Neural progenitor cell (in vitro differentiated cells): ENCODE measurements around the gene MYL11. TPM values are rescaled to one million over a fixed set of nuclear protein-coding genes. Genes with fewer than 3 reads are reported as not detected.

ENCODE experiments used
- DNase-seq: peaks from one replicate; pipeline ENCODE4 v3.0.0-alpha.2; 2016; ENCODE audit warnings: low spot score
- H2AFZ ChIP-seq: fragments of 200-600 bp; sonication (generic); replicated peaks from 2 replicates; pipeline ENCODE4 v1.6.1; 2016; ENCODE audit warnings: antibody characterized with exemption
- H3F3A ChIP-seq: fragments of 200-600 bp; sonication (generic); 2 replicates; pipeline ENCODE4 v1.6.1; 2016; ENCODE audit warnings: antibody characterized with exemption, low read depth
- H3K27ac ChIP-seq: fragments of 200-600 bp; sonication (generic); 2 replicates; pipeline ENCODE4 v1.5.1; 2016; ENCODE audit warnings: mild to moderate bottlenecking
- H3K27me3 ChIP-seq: fragments of 200-600 bp; sonication (generic); 2 replicates; pipeline ENCODE4 v1.6.1; 2016; ENCODE audit warnings: mild to moderate bottlenecking, moderate library complexity
- H3K36me3 ChIP-seq: fragments of 200-600 bp; sonication (generic); 2 replicates; pipeline ENCODE4 v1.5.1; 2016
- H3K4me1 ChIP-seq: fragments of 200-600 bp; sonication (generic); 2 replicates; pipeline ENCODE4 v1.6.1; 2016; ENCODE audit warnings: mixed run types
- H3K4me2 ChIP-seq: fragments of 200-600 bp; sonication (generic); 2 replicates; pipeline ENCODE4 v1.6.1; 2016
- H3K4me3 ChIP-seq: fragments of 200-600 bp; sonication (generic); 2 replicates; pipeline ENCODE4 v1.5.1; 2016
- H3K79me2 ChIP-seq: fragments of 200-600 bp; sonication (generic); 2 replicates; pipeline ENCODE4 v1.6.1; 2016; ENCODE audit warnings: low read depth
- H3K9ac ChIP-seq: fragments of 200-600 bp; sonication (generic); 2 replicates; pipeline ENCODE4 v1.6.1; 2016
- H3K9me3 ChIP-seq: fragments of 200-600 bp; sonication (generic); 2 replicates; pipeline ENCODE4 v1.5.1; 2016; ENCODE audit warnings: low read depth
- H4K20me1 ChIP-seq: fragments of 200-600 bp; sonication (generic); 2 replicates; pipeline ENCODE4 v1.6.1; 2016; ENCODE audit warnings: low read depth
- H3K27ac Mint-ChIP-seq: 3 replicates; pipeline ENCODE4 v1.8.0; 2021; ENCODE audit warnings: mixed read lengths
- H3K27me3 Mint-ChIP-seq: 2 replicates; pipeline ENCODE4 v1.8.0; 2022; ENCODE audit warnings: low read depth, mild to moderate bottlenecking, inconsistent platforms, moderate library complexity, mixed read lengths; ENCODE audit not compliant: insufficient read depth
- H3K36me3 Mint-ChIP-seq: 3 replicates; pipeline ENCODE4 v1.8.0; 2021; ENCODE audit warnings: mixed read lengths
- H3K4me1 Mint-ChIP-seq: 3 replicates; pipeline ENCODE4 v1.8.0; 2021; ENCODE audit warnings: mixed read lengths
- H3K4me3 Mint-ChIP-seq: 3 replicates; pipeline ENCODE4 v1.8.0; 2021; ENCODE audit warnings: mild to moderate bottlenecking, moderate library complexity, mixed read lengths
- H3K9me3 Mint-ChIP-seq: 3 replicates; pipeline ENCODE4 v1.8.0; 2020; ENCODE audit warnings: mixed read lengths
- EZH2 ChIP-seq: fragments of 200-600 bp; sonication (generic); IDR thresholded peaks from 2 replicates; pipeline ENCODE4 v1.6.1; 2017; ENCODE audit warnings: antibody characterized with exemption, mild to moderate bottlenecking, moderate library complexity
- EZH2phosphoT487 ChIP-seq: fragments of 200-600 bp; sonication (generic); IDR thresholded peaks from 2 replicates; pipeline ENCODE4 v1.6.1; 2017; ENCODE audit warnings: antibody characterized with exemption
- total RNA-seq: library from RNA; depleted of rRNA; stranded (reverse); fragments of >200 nt; gene quantifications from 2 replicates; pipeline ENCODE4 v1.2.3, GENCODE V29; 2015; ENCODE audit warnings: low replicate concordance
- TF ChIP-seq, protein P1 (sequence below): fragments of 200-600 bp; sonication (generic); IDR thresholded peaks from 2 replicates; pipeline ENCODE4 v1.5.1; 2017; ENCODE audit warnings: antibody characterized with exemption, mild to moderate bottlenecking

MYL11 gene
- total RNA-seq, 1 donor from 2014 or later: 4.1 TPM

DNA sequence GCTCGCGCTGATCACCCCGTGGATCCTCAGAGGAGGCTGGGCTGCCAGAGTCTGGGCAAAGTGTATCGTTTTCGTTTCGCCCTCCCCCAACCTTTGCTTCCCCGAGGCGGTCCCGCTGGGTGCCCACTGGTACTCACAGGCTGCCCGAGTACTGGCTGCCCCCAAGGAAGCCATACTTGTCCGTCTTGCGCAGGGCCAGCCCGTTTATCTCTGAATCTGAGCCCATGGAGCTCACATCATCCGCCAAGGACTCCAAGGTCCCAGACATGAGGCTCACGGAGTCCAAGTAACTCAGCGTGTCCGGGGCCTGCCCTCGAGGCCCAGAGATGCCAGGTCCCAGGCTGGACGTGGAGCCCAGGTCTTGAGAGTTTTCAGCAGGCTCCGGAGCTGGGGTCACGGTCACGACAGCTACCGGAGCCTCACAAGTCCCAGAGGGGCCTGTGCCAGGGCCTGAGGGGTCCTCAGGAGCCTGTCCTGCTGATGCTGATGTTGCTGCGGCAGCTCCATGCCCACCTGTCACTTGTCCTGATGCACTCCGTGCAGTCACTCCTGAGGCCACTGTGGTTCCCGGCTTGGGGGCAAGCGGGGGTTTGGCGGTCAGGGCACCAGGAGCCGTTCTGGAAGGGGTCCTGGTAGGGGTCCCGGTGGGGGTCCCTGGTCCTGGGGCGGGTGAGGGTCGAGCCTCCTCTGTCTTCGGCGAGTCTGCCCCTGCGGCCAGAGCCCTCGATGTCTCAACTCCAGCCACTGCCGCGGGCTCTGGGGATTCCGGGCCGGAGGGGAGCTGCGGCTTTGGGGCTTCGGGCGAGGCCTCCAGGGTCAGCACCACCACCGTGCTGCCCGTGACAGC lies 5.3 kb upstream of the MYL11 start:
- Histone ChIP-seq H3K4me3 (peak overlapping the region; percentile 95), H3K9me3 (no peaks in the 10 kb centered on the region), H2AFZ (no peak overlapping the region), H3K4me1 (peaks cover 17% of the 10 kb centered on the region), H3K79me2 (peaks cover 49% of the 10 kb centered on the region), H3K27me3 (no peaks in the 10 kb centered on the region), H4K20me1 (peaks cover 28% of the 10 kb centered on the region), H3K27ac (no peak overlapping the region), H3K9ac (peak overlapping the region; percentile 59), H3F3A (peaks cover 19% of the 10 kb centered on the region), H3K36me3 (no peaks in the 10 kb centered on the region), H3K4me2 (peak overlapping the region; percentile 91)
- Mint-ChIP-seq H3K27ac (no peak overlapping the region), H3K4me3 (peak overlapping the region; percentile 90), H3K36me3 (peaks cover 14% of the 10 kb centered on the region), H3K9me3 (no peaks in the 10 kb centered on the region), H3K27me3 (peaks cover 3% of the 10 kb centered on the region), H3K4me1 (peaks cover 42% of the 10 kb centered on the region)
- TF ChIP-seq, protein P1, sequence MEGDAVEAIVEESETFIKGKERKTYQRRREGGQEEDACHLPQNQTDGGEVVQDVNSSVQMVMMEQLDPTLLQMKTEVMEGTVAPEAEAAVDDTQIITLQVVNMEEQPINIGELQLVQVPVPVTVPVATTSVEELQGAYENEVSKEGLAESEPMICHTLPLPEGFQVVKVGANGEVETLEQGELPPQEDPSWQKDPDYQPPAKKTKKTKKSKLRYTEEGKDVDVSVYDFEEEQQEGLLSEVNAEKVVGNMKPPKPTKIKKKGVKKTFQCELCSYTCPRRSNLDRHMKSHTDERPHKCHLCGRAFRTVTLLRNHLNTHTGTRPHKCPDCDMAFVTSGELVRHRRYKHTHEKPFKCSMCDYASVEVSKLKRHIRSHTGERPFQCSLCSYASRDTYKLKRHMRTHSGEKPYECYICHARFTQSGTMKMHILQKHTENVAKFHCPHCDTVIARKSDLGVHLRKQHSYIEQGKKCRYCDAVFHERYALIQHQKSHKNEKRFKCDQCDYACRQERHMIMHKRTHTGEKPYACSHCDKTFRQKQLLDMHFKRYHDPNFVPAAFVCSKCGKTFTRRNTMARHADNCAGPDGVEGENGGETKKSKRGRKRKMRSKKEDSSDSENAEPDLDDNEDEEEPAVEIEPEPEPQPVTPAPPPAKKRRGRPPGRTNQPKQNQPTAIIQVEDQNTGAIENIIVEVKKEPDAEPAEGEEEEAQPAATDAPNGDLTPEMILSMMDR: no peak
- no peak for TF ChIP-seq EZH2
- no peak for TF ChIP-seq EZH2phosphoT487
- DNase-seq: peak; percentile 73

DNA sequence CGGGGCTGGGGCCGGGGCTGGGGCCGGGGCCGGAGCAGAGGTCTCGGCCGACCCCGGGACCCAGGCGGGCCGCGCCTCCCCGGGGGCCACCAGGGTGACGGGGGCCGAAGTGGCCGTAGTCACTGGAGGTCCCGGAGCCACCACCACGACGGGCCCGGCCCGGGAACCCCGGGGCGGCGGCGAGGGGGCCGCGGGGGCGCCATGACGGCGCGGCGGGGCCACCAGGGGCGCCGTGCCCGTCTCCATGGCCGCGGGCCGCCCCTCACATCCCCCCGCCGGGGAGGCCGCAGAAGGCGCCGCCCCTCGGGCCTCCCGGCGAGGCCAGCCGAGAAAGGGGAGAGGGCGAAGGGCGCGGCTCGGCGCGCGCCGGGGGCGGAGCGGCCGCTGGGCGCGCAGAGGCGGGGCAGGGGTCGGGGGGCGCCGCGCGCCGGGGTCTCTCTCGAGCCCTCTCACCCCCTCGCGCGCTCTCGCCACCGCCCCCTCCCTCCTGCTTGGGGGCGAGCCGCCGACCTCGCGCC lies 4.6 kb upstream of the MYL11 start:
- Histone ChIP-seq H4K20me1 (peaks cover 28% of the 10 kb centered on the region), H3K36me3 (no peaks in the 10 kb centered on the region), H3K4me1 (peaks cover 20% of the 10 kb centered on the region), H3K4me2 (peak overlapping the region; percentile 91), H3K4me3 (peak overlapping the region; percentile 95), H3K79me2 (peaks cover 48% of the 10 kb centered on the region), H3K27me3 (no peaks in the 10 kb centered on the region), H3K27ac (no peak overlapping the region), H3K9ac (peak overlapping the region; percentile 59), H3K9me3 (no peaks in the 10 kb centered on the region), H2AFZ (no peak overlapping the region), H3F3A (peaks cover 19% of the 10 kb centered on the region)
- Mint-ChIP-seq H3K9me3 (no peaks in the 10 kb centered on the region), H3K4me3 (peak overlapping the region; percentile 86), H3K4me1 (peaks cover 42% of the 10 kb centered on the region), H3K27ac (no peak overlapping the region), H3K36me3 (peaks cover 14% of the 10 kb centered on the region), H3K27me3 (peaks cover 3% of the 10 kb centered on the region)
- TF ChIP-seq, protein P1: peak; percentile 32
- no peak for TF ChIP-seq EZH2phosphoT487
- DNase-seq: no peak

DNA sequence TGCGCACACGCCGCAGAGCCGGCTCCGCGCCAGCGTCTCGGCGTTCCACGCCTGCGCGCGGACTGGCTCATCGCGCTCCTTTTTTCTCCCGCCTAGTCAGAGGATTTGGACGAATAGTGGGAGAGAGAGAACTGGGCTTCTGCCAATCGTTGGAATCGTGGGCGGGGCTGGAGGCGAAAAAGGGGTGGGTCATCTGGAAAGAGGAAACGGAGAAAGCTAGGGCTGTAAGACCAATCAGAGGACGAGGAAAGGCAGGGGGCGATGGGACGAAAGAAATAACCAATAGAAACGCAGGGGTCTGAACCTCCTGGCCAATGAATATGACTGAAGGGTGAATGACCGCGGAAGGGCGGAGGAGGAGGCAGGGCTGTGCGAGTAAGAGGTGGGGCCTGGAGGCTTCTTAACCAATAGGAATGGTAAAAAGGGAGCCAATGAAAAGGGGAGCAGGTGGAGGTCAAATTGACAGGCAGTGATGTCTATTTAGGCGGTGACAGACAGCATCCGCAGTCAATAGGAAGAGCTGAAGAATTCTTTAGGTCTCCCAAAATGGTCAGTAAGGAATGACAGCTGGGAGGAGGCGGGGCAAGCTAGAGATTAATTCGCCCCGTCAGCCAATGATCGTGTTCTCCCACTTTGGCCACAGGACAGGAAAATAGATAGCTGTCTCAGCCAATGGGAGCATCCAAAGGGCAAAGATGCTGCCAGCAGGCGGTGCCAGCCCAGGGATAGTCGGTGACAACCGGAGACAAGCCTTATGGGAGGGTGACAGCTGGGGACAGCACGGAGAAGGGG lies 4.0 kb upstream of the MYL11 start, which contains the start of gene TBC1D10B:
Gene TBC1D10B, minus strand, starts transcription at position 39 of the 792 bp plus-strand sequence. CDS start 311 bp downstream, outside the sequence.
- H4K20me1 ChIP-seq: peaks cover 28% of the 10 kb centered on the region
- H3K27me3 Mint-ChIP-seq: peaks cover 3% of the 10 kb centered on the region
- H3K9ac ChIP-seq: peak within 1 kb of the TSS; percentile 59
- H3K36me3 Mint-ChIP-seq: peaks cover 10% of the 10 kb centered on the region
- H3K79me2 ChIP-seq: peaks cover 42% of the 10 kb centered on the region
- H2AFZ ChIP-seq: no peak within 1 kb of the TSS
- peak within 1 kb of the TSS; percentile 74 for H3K27ac ChIP-seq
- H3K4me3 Mint-ChIP-seq: peak within 1 kb of the TSS; percentile 90
- peak within 1 kb of the TSS; percentile 95 for H3K27ac Mint-ChIP-seq
- no peaks in the 10 kb centered on the region for H3K36me3 ChIP-seq
- no peaks in the 10 kb centered on the region for H3K27me3 ChIP-seq
- peaks cover 17% of the 10 kb centered on the region for H3F3A ChIP-seq
- peak within 1 kb of the TSS; percentile 95 for H3K4me3 ChIP-seq
- no peak for TF ChIP-seq EZH2phosphoT487
- TF ChIP-seq EZH2: no peak
- TF ChIP-seq, protein P1: peak; percentile 23
- DNase-seq: peak; percentile 100
- peaks cover 21% of the 10 kb centered on the region for H3K4me1 ChIP-seq
- H3K9me3 ChIP-seq: no peaks in the 10 kb centered on the region
- H3K4me2 ChIP-seq: peak within 1 kb of the TSS; percentile 91
- peaks cover 46% of the 10 kb centered on the region for H3K4me1 Mint-ChIP-seq
- no peaks in the 10 kb centered on the region for H3K9me3 Mint-ChIP-seq
